ENCODE data around the gene PFKL.

GRCh38 chr21:44315691-44316203 is 15.9 kb downstream of the PFKL start:
- TF ChIP-seq CTCF (IDR thresholded peaks at IDR 0.05) (no peak), EP300 (IDR thresholded peaks at IDR 0.05) (no peak)

Measured in tibial nerve (tissue), 4 donors.